Epithelial cell of esophagus (primary cell): Measurements from ENCODE around the gene SCFD1.
A peak's percentile ranks its signal among the peaks of the same experiment; 100 is the strongest.
"Not testable (repeated sequence)": the region's sequence is repeated elsewhere in the genome, so short reads cannot be mapped to it uniquely, and the experiment has no call there.

Experiments used
- DNase-seq: peaks from one replicate; pipeline ENCODE4 v3.0.0; 2010; ENCODE audit warnings: low read depth
- H3K4me3 ChIP-seq: 2 replicates; pipeline ENCODE4 v1.5.1; 2011; ENCODE audit warnings: mild to moderate bottlenecking, low read length, control low read depth
- TF ChIP-seq, protein P1 (sequence below): IDR thresholded peaks from 2 replicates; pipeline ENCODE4 v1.5.1; 2011; ENCODE audit warnings: low read depth, mild to moderate bottlenecking, low read length, control low read depth, inconsistent platforms; ENCODE audit not compliant: insufficient read depth; ENCODE audit errors: missing control alignments

SCFD1 gene

DNA sequence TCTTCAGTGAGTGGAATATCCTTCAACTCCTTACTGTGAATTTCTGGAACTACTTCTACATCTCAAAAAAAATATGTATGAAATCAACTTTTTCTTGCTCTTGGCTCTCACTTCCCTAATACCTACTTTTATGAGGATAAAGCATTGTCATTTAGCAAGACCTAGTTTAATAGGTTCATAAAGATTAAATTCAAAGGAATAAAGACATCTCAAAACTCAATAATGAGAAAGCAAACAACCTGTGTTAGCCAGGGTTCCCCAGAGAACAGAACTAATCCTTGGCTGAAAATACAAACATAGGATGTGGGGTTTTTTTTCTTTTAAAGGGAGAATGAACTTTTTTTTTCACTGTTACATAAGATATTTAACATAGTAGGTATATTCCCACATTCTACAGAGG lies 57.9 kb downstream of the SCFD1 start:
- no peak overlapping the region for H3K4me3 ChIP-seq
- DNase-seq: no peak
- TF ChIP-seq, protein P1, sequence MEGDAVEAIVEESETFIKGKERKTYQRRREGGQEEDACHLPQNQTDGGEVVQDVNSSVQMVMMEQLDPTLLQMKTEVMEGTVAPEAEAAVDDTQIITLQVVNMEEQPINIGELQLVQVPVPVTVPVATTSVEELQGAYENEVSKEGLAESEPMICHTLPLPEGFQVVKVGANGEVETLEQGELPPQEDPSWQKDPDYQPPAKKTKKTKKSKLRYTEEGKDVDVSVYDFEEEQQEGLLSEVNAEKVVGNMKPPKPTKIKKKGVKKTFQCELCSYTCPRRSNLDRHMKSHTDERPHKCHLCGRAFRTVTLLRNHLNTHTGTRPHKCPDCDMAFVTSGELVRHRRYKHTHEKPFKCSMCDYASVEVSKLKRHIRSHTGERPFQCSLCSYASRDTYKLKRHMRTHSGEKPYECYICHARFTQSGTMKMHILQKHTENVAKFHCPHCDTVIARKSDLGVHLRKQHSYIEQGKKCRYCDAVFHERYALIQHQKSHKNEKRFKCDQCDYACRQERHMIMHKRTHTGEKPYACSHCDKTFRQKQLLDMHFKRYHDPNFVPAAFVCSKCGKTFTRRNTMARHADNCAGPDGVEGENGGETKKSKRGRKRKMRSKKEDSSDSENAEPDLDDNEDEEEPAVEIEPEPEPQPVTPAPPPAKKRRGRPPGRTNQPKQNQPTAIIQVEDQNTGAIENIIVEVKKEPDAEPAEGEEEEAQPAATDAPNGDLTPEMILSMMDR: no peak

DNA sequence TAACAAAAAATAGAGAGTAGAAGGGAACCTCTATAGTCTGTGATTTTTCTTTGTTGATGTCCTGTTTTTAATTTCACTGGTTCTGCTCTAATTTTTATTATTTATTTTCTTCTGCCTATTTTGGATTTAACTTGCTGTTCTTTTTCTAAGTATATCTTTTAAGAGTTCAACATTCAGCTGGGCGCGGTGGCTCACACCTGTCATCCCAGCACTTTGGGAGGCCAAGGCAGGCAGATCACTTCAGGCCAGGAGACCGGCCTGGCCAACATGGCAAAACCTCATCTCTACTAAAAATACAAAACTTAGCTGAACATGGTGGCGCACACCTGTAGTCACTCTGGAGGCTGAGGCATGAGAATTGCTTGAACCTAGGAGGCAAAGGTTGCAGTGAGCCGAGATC lies 58.7 kb downstream of the SCFD1 start:
- H3K4me3 ChIP-seq, DNase-seq: not testable (repeated sequence)

DNA sequence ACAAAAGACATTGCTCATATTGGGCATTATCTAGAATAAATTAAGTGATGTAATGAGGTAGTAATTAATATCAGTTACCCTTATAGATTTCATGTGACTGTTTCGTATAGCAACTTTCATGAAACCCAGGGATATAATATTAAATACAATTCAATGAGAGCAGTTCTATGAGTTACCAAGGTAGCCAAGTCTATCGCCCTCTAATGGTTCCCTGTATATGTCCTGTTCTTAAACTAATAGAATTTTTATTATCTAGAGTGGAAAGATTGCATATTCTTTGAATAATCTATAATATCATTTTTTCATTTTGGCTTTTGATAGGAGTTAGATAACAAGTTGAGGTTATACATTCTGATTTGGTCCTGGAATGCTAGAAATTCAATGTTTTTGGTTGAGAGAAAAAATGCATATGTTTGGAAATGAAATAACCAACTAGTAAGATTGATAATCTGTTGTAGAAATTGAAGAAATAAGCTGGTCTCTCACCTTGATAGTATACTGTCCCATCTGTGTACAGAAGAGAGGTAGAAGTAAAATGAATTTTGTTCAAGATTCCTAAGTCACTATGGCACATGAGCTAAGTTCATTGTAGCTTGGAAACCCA lies 59.7 kb downstream of the SCFD1 start:
- TF ChIP-seq, protein P1: peak; percentile 51
- DNase-seq: peak; percentile 26
- no peak overlapping the region for H3K4me3 ChIP-seq

DNA sequence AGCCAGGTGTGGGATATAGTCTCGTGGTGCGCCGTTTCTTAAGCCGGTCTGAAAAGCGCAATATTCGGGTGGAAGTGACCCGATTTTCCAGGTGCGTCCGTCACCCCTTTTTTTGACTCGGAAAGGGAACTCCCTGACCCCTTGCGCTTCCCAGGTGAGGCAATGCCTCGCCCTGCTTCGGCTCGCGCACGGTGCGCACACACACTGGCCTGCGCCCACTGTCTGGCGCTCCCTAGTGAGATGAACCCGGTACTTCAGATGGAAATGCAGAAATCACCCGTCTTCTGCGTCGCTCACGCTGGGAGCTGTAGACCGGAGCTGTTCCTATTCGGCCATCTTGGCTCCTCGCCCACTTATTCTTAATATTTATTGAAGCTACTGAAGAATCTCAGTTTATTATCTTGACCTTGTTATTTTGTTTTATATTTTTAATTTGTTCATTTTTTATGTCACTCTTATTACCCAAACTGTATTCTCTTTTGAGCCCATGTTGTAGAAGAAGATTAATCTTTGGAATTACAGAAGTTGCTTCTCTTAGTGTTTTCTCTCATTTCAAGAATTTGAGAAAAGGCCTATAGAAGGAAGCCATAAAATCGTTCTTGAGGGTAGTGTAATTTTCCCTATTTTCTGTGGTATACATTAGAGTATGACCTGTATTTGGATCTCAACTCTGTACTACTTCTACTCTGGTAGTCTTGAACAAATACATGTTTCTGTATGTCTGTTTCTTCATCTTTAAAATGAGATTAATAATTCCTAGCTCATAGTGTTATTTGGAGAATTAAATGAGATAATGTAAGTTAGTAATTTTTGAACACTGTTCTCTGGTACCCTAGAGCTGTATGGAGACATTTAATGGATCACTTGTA lies 68.6 kb downstream of the SCFD1 start:
- peak overlapping the region; percentile 38 for H3K4me3 ChIP-seq
- peak; percentile 33 for DNase-seq

DNA sequence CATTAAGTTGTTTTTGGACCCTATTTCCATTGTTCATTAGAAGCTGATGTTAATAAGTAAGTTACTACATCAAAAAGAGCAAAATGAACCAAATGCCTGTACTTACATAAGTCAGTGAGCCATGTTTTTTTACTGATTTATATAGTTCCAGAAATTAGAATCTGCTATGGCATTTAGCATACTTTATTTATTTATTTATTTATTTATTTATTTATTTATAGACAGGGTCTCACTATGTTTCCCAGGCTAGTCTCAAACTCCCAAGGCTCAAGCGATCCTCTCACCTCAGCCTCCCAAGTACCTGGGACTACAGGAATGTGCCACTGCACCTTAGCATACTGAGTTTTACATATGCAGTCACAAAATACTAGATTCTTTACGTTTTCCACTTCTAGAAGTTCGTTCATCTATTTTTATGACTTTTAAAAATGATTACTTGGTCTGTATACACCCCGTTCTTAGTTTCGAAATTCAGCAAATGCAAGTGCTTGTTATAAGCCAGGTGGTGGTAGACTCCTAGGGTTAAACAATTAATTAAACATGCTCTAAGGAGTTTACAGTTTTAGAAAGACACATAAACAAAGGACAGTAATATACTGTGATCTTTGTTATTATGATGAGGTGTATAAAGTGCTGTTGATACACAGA lies 69.8 kb downstream of the SCFD1 start:
- TF ChIP-seq, protein P1: no peak
- no peak overlapping the region for H3K4me3 ChIP-seq
- DNase-seq: no peak

More for the DNA sequence above, 68.6 kb downstream of the SCFD1 start:
- TF ChIP-seq, protein P1: peak; percentile 39

DNA sequence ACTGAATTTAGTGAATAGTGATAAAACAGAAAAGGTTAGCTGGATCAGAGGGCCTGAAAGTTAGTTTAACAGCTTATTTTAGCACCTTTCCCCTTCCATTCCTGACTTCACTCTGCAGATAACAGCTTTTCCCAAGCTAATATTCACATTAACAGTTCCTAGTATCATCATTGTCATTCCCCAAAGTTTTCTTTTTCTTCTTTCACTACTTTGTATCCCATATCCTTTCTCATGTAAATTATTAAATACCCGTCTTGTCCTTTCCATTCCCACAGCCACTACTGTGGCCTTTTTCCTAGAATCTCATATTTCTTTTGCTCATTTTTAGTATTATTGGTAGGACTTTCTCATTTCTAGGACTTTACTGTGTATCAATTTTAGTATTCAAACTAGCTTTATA lies 70.5 kb downstream of the SCFD1 start:
- TF ChIP-seq, protein P1: no peak
- no peak for DNase-seq
- no peak overlapping the region for H3K4me3 ChIP-seq

DNA sequence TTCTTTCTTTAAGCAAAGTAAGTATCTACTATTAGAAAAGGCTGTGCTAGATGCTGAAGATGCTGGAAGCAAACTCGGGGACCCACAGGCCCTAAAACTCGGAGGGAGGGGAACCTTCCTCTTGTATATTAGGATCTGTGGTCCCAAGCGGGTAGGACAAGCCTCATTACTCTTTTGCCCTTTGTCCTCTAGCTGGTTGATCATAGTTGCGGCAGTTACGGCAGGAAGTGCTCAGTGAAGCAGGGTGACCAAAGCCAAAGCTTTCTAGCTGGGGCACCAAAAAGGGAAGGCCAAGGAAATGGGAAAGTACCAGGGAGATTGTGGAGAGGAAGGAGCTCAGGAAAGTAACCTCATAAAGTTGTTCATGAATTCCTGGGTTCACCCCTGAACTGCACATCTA lies 76.3 kb downstream of the SCFD1 start:
- DNase-seq: no peak
- TF ChIP-seq, protein P1: no peak
- no peak overlapping the region for H3K4me3 ChIP-seq
